HG03135 (cell line): ENCODE data around the gene TSN.

Experiments used
- ATAC-seq: cut with Tn5 transposase; IDR thresholded peaks from one replicate; pipeline ENCODE4 v1.9.1; 2021; ENCODE audit warnings: mild to moderate bottlenecking, moderate library complexity; ENCODE audit not compliant: unreplicated experiment

Gene TSN

GRCh38 chr2:121741450-121741849 lies 14.0 kb upstream of the TSN start:
- ATAC-seq: no peak

DNA sequence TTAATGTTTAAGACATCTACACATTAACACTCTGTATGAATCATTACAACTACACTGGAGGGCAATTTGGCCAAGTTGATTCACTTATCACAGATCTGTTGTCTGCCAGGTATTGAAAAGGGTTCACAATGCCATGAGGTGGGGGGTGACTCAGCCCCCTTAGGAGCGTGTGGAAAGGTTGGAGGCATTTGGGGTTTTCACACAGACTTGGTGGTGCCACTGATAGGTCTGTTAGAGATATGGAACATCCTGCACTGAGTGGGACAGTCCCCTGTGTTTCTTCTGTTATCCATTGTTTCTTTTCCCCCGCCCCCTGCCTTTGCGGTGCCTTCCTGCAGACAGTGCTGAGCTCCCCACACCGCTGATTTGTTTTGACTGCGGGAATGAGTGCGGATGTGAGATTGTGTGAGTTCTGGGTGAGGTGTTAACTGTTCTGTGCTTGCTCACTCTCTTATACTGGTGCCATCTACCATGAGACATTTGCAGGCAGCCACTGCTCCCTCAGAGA lies 9.3 kb upstream of the TSN start:
- ATAC-seq: no peak

DNA sequence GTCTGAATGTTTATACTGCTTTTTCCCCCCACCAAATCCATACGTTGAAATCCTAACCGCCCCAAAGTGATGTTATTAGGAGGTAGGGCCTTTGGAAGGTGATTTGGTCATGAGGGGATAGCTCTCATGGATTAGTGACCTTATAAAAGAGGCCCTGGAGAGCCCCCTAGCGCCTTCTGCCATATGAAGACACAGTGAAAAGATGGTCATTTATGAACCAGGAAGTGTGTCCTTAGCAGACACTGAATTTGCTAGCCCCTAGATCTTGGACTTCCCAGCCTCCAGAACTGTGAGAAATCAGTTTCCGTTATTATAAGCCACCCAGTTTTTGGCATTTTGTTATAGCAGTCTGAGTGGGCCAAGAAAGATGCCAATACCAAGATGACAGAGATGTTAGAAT lies 7.2 kb upstream of the TSN start:
- peak; percentile 63 for ATAC-seq

GRCh38 chr2:121754851-121755236 lies 607 bp upstream of the TSN start:
- no peak for ATAC-seq

DNA sequence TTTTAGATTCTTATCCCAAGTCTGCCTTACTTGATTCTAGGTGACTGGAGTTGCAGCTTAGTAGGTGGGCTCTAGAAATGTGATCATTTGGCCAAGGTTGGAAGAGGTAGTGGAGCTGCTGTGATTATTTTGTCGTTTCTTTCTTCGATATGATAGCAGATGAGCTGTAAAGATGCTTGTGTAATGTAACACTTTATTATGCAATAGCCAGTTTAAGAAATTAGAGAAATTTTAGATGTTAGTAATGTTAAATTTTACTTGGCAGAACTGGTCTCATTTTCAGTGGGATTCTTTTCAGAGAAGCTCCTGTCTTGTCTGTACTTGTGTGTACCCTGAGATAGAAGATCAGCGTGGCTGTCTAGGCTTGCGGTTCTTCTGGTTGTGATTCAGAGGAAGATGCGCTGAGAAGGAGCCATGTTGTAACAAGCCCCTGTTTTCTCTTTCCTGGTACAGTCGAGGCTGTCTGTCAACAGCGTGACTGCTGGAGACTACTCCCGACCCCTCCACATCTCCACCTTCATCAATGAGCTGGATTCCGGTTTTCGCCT lies 9.3 kb downstream of the TSN start:
- no peak for ATAC-seq

DNA sequence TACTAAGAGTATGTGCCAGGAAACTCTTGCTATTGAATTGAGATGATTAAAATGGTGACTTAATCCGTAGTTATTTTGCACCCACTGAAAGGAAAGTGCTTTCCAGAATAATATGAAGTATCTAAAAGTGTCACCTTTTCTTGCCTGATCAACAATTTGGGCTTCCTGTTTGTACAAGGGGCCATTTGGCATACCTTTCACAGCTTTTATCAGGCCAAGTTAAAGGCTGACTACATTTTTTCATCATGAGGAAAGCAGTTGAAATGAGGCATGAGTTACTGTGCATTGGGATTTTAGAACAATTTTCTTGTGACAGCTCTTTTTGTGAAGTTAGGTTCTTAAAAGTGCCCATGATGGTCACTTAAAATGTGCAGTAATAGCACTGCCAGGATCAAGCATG lies 11.2 kb downstream of the TSN start:
- ATAC-seq: no peak

DNA sequence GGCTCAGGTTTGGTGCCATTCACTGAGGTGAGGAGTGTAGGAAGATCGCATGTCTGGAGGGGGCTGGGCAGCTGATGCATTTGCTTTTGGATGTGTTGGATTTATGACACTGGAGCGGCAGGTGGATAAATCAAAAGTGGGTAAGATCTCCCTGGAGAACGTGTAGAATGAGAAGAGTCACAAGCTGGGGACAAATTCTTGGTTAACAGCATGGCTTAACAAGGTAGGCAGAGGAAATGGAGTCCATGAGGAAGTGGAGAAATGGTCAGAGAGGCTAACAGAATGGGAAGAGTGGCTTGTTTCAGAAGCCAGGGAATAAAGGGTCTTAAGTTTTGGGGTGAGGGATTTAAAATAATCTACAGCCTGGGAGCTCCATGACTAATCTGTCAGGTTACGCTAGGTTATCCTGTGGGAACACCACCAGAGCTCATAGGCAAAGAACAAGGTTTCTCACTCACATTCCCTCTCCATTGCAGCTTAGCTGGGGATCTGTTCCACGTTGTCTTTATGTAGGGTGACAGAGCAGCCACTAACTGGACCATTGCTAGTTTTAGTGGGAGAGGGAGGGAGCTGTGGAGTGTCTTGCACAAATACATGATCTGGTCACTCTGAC lies 12.8 kb downstream of the TSN start:
- ATAC-seq: no peak

DNA sequence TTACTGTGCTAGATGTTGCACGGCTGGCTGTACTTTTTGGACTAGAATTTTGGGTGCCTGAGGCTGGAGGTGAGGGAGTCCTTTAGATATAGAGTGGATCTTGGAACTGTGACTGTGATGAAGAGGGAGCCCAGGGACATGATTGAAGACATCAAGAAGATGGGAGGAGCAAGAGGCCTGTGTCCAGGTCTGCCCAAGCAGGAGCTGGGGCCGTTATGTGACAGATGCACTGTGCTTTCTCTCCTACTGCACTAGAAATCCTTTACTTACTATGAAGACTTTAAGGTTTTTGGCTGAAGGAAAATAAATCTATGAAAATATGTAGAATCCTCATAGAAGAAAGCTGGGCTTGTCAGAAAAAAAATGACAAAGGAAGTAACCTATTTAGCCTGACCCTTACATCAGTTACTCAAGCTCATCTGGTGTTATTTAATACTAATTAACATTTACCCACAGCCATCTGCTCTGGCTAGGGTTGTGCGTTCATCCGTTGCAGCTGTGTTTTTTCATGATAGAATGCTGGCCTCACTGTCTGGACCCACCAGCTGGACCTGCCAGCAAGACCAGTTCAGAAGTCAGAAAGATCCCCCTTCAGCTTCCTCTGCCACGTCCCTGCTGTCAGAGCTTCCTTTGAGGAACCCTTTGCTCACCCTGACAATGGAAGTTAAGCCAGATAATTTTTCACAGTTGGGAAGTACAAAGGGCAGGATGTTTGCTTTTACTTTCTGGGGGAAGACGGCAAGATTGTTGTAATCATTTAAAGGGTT lies 16.7 kb downstream of the TSN start:
- ATAC-seq: no peak

- ATAC-seq: no peak
These were observed 18.8 kb downstream of the TSN start for GRCh38 chr2:121774235-121774634.

DNA sequence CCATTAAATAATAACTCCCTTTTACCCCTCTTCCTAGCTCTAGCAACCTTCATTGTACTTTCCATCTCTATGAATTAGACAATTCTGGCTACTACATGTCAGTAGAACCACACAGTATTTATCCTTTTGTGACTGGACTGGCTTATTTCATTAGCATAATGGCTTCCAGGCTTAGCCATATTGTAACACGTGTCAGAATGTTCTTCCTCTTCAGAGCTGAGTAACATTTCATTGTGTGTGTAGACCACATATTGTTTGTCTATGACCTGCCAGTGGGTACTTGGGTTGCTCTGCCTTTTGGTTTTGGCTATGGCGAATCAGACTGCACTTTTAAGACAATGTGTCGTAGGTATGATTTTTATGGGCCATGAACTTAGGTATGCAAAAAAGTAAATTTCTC lies 20.9 kb downstream of the TSN start:
- no peak for ATAC-seq

GRCh38 chr2:121776885-121777698 lies 21.6 kb downstream of the TSN start:
- no peak for ATAC-seq

DNA sequence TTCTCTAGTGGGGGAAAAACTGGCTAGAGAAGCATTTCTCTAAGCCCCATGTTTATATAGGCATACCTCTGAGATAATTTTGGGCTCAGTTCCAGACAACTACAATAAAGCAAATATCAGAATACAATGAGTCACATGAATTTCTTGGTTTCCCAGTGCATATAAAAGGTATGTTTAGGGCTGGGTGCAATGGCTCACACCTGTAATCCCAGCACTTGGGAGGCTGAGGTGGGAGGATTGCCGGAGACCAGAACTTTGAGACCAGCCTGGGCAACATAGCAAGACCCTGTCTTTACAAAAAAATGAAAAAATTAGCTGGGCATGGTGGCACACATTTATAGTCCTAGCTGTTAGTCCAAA lies 22.2 kb downstream of the TSN start:
- no peak for ATAC-seq

GRCh38 chr2:121778741-121779487 lies 23.5 kb downstream of the TSN start:
- no peak for ATAC-seq

DNA sequence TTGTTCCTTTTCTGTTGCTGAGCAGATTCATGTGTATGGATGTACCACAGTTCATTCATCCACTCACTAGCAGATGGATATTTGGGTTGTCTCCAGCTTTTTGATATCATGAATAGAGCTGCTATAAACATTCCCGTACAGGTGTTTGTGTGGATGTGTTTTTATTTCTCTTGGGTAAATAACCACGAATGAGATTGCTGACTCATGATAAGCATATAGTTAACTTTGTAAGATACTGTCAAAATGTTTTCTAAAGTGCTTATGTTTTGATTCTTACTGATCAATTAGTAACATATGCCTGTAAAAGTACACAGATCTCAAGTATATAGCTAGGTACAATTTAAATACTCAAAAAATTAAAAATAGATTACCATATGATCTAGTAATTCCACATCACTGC lies 27.7 kb downstream of the TSN start:
- ATAC-seq: no peak

DNA sequence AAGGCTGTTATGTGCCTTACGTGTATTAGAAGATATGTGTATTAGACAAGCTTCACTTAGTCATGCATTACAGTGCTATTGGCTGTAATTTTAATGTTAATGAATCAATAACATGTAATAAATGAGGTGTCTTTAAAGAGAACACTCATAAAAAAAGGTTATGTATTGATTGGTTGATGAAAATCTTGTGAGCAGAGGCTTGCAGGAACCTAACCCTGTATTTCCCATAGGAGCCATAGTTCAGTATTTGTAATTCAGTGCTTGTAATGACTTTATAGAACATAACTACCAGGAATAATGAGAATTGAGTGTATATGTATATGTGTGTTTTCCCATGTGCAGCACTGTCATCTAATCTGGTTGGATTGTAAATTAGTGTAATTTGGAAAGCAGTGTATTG lies 33.2 kb downstream of the TSN start:
- no peak for ATAC-seq

- no peak for ATAC-seq
These were observed 35.0 kb downstream of the TSN start for GRCh38 chr2:121790276-121790956.

DNA sequence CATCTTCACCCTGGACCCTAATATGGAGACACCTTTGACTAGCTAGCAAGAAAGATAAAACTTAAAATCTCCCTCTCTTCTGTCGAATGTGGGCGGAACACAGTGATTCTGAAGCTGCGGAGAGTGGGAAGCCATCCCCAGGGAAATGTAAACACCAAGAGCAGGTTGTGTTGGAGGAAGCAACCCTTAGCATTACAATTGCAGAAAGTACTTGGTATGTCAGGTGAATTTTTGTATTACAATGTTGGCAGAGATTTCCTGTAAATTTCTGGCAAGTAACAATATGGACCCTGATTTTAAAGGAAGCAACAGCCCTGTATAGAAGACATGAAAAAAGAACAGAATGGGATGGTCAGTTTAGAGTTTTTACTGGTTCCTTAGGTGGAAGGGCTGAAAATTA lies 35.8 kb downstream of the TSN start:
- no peak for ATAC-seq

- ATAC-seq: no peak
These were observed 36.4 kb downstream of the TSN start for GRCh38 chr2:121791801-121792221.

DNA sequence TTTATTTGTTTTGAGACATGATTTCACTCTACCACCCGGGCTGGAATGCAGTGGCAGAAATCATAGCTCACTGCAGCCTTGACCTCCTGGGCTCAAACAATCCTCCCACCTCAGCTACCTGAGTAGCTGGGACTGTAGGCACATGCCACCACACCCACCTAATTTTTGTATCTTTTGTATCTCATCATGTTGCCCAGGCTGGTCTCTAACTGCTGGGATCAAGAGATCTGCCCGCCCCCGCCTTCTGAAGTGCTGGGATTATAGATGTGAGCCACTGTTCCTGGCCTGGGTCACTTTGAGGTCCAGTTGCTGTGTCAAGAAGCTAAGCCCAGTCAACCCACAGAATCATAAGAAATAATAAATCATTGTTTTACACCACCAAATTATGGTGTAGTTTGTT lies 38.4 kb downstream of the TSN start:
- ATAC-seq: no peak

- ATAC-seq: no peak
These were observed 38.8 kb downstream of the TSN start for GRCh38 chr2:121794233-121794632.
